RWPE2 (cell line): ENCODE data around the gene SFXN2.
A peak's percentile ranks its signal among the peaks of the same experiment; 100 is the strongest.

Experiments used
- ATAC-seq: fragments of 200-7000 bp; cut with Tn5 transposase; 3 replicates; pipeline ENCODE4 v1.9.1; 2021; ENCODE audit warnings: low read depth
- DNase-seq: peaks from one replicate; pipeline ENCODE4 v3.0.0-alpha.2; 2020; ENCODE audit warnings: low spot score
- H3K27ac ChIP-seq: fragments of 450-650 bp; 2 replicates; pipeline ENCODE4 v1.5.1; 2017; ENCODE audit warnings: mild to moderate bottlenecking; ENCODE audit not compliant: poor library complexity, severe bottlenecking
- H3K27me3 ChIP-seq: fragments of 250-450 bp; sonication (Bioruptor Pico); 2 replicates; pipeline ENCODE4 v1.5.1; 2021; ENCODE audit warnings: mild to moderate bottlenecking, moderate library complexity; ENCODE audit not compliant: insufficient read depth, poor library complexity, severe bottlenecking
- H3K36me3 ChIP-seq: fragments of 250-450 bp; sonication (Bioruptor Pico); 2 replicates; pipeline ENCODE4 v1.5.1; 2020; ENCODE audit warnings: low read depth, mild to moderate bottlenecking, moderate library complexity
- H3K4me1 ChIP-seq: fragments of 250-450 bp; sonication (Bioruptor Pico); 2 replicates; pipeline ENCODE4 v1.5.1; 2021; ENCODE audit warnings: mild to moderate bottlenecking, moderate library complexity; ENCODE audit not compliant: insufficient read depth, poor library complexity, severe bottlenecking
- H3K4me3 ChIP-seq: fragments of 250-450 bp; sonication (Bioruptor Pico); 2 replicates; pipeline ENCODE4 v1.5.1; 2021; ENCODE audit warnings: mild to moderate bottlenecking, moderate library complexity; ENCODE audit not compliant: severe bottlenecking
- H3K9me3 ChIP-seq: fragments of 250-450 bp; sonication (Bioruptor Pico); 2 replicates; pipeline ENCODE4 v1.5.1; 2021; ENCODE audit warnings: mild to moderate bottlenecking, moderate library complexity; ENCODE audit not compliant: severe bottlenecking
- TF ChIP-seq, protein P1 (sequence below): fragments of 450-650 bp; IDR thresholded peaks from one replicate; pipeline ENCODE4 v1.5.1; 2017; ENCODE audit warnings: mild to moderate bottlenecking, moderate library complexity; ENCODE audit not compliant: poor library complexity, severe bottlenecking

SFXN2 gene

DNA sequence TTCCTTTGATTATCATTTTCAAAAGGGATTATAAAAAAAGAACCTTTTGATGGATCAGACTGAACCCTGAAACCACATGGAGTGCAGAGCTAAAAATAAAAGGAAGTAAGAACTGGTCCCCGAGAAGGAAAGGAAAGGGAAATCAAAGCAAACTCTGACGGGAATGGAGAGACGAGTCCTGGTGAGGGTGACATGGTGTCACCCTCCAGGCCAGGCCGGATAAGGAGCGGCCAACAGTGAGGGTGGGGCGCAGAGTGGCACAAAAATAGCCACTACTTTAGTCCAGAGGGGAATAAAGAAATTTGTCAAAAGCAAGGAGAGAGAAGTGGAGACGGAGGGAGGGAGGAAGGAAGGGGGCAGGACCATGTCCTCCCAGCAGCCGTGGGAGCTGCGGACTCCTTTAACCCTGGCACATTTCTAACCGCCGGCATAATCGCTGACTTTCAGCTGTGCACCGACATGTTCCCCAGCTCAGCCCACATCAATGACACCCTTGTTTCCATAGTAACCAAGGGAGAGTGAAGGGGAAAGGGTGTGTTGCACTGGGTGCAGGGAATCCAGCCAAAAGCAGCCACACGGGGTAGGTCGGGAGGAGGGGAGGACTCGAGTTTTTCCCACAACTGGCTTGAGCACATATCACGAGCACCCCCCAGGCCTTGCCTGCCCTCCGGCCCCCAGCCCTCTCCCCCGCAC is 40.5 kb upstream of the SFXN2 start:
- Histone ChIP-seq H3K4me1 (peaks cover 37% of the 10 kb centered on the region), H3K27ac (peak overlapping the region; percentile 40), H3K9me3 (no peaks in the 10 kb centered on the region), H3K27me3 (no peaks in the 10 kb centered on the region), H3K4me3 (no peak overlapping the region), H3K36me3 (no peaks in the 10 kb centered on the region)
- TF ChIP-seq, protein P1, sequence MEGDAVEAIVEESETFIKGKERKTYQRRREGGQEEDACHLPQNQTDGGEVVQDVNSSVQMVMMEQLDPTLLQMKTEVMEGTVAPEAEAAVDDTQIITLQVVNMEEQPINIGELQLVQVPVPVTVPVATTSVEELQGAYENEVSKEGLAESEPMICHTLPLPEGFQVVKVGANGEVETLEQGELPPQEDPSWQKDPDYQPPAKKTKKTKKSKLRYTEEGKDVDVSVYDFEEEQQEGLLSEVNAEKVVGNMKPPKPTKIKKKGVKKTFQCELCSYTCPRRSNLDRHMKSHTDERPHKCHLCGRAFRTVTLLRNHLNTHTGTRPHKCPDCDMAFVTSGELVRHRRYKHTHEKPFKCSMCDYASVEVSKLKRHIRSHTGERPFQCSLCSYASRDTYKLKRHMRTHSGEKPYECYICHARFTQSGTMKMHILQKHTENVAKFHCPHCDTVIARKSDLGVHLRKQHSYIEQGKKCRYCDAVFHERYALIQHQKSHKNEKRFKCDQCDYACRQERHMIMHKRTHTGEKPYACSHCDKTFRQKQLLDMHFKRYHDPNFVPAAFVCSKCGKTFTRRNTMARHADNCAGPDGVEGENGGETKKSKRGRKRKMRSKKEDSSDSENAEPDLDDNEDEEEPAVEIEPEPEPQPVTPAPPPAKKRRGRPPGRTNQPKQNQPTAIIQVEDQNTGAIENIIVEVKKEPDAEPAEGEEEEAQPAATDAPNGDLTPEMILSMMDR = no peak
- ATAC-seq (peak; percentile 58), DNase-seq (no peak)

DNA sequence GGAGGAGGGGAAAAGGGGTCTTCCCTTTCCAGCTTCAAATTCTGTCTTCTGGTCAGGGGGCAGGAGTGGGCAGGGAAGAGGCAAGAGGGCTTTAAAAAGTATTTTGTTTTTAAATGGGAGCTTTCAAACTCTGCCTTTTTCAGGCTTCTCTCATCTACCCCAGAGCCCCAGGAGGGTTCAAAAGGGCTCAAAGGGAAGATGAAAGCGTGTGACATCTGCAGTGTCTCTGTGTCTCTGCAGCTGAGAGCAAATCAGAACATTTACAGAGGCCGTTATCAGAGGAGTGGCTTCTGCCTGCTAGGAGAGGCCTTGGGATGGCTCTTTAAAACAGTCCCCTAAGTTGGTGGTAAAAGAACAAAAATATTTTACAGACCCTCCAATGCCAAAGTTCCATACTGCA is 39.9 kb upstream of the SFXN2 start:
- no peaks in the 10 kb centered on the region for H3K36me3 ChIP-seq
- no peak for DNase-seq
- H3K9me3 ChIP-seq = no peaks in the 10 kb centered on the region
- H3K27ac ChIP-seq = peak overlapping the region; percentile 40
- no peak for ATAC-seq
- TF ChIP-seq, protein P1 = no peak
- peaks cover 31% of the 10 kb centered on the region for H3K4me1 ChIP-seq
- no peaks in the 10 kb centered on the region for H3K27me3 ChIP-seq
- H3K4me3 ChIP-seq = no peak overlapping the region

DNA sequence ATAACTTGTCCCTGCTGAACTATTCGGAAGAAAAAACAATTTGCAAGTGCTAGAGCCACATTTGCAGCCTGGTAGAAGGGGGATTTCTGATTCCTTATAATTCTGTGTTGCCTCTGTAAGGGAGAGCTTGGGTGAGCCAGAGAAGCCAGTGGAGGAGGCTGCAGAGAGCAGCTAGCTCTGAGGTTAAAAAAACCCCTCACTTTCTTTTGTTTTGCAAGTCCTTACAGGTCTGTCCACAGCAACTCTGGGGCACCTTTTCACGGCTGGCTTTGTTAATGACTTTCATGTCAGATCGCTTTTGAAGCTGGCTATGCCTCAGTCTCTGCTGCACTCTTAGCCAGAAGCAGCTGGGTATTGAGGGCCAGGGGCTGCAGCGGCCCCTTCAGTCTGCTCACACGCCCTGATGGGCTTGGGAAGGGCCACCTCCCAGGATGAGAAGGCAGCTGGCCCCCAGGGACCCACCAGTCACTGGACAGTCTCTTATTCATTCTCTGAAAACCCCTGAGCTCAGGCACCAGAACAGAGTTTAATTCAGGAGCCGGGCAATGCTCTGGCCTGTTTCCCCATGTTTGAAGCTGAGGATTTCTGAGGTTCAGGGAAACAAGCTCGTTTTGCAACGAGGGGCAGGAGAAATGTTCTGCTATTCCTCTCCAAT is 39.3 kb upstream of the SFXN2 start:
- TF ChIP-seq, protein P1 = no peak
- DNase-seq = no peak
- Histone ChIP-seq H3K27me3 (no peaks in the 10 kb centered on the region), H3K27ac (peak overlapping the region; percentile 40), H3K4me3 (no peak overlapping the region), H3K36me3 (no peaks in the 10 kb centered on the region), H3K4me1 (peaks cover 27% of the 10 kb centered on the region), H3K9me3 (no peaks in the 10 kb centered on the region)
- ATAC-seq = peak; percentile 20; the same call in 1 of the 3 replicates

DNA sequence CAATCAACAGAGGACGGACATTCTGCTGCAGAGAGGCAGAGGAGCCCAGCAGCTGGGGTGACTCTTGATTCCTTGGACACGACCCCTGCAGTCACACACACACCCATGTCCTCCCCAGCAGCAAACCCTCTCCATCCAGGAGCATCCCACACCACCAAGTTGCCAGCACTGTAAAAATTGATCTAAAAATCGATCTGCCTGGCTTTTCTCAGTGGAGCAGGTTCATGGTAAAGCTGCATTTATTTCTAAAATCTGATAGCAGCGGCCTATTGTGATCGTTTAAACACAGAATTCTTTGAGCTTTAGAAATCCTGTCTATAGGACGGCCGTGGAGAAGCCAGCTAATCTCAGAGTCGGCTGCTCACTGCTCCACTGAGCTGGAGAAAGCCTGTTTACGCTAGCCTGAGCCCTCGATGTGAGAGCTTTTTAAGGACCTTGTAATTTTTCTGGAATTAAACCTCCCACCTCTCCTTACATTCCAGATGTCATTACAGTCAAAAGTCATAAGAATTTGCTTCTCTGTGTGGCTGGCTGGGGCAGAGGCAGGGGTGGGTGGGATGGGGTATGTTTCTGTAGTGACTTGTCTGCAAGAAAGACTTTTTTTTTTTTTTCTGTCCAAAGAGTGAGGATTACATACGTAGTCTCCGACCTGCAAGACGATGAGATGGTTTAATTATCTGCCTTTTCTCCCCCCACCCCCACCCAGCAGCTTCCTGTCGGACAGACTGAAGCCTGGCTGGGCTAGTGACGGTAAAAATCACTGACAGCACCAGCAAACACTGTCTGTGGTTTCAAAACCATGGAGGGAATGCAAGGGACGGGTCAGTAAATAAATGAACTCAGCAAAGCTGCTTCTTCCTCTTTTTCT is 38.5 kb upstream of the SFXN2 start:
- DNase-seq (no peak), ATAC-seq (peak; percentile 40; the same call in 1 of the 3 replicates)
- Histone ChIP-seq H3K4me3 (no peak overlapping the region), H3K27me3 (no peaks in the 10 kb centered on the region), H3K4me1 (peaks cover 27% of the 10 kb centered on the region), H3K27ac (peak overlapping the region; percentile 40), H3K36me3 (no peaks in the 10 kb centered on the region), H3K9me3 (no peaks in the 10 kb centered on the region)
- TF ChIP-seq, protein P1 = no peak
